H9 (cell line): ENCODE measurements around the gene ADCY4. TPM values are rescaled to one million over a fixed set of nuclear protein-coding genes. Genes with fewer than 3 reads are reported as not detected.

Source experiments
- DNase-seq: peaks from one replicate; pipeline ENCODE4 v3.0.0-alpha.2; 2017
- H2AFZ ChIP-seq: one replicate; pipeline ENCODE4 v1.6.1; 2013; ENCODE audit warnings: mild to moderate bottlenecking, low read length, control low read depth, moderate library complexity
- H2AK5ac ChIP-seq: 2 replicates; pipeline ENCODE4 v1.6.1; 2013; ENCODE audit warnings: low read length, control low read depth, mixed read lengths; ENCODE audit not compliant: insufficient read length
- H2BK120ac ChIP-seq: one replicate; pipeline ENCODE4 v1.6.1; 2013; ENCODE audit warnings: low read depth, mild to moderate bottlenecking, low read length, control low read depth, inconsistent platforms; ENCODE audit not compliant: poor library complexity, severe bottlenecking
- H2BK12ac ChIP-seq: 2 replicates; pipeline ENCODE4 v1.6.1; 2013; ENCODE audit warnings: low read length, control low read depth, mixed read lengths, low read depth; ENCODE audit not compliant: insufficient read length
- H2BK15ac ChIP-seq: 2 replicates; pipeline ENCODE4 v1.6.1; 2013; ENCODE audit warnings: low read depth, low read length, control low read depth
- H2BK20ac ChIP-seq: one replicate; pipeline ENCODE4 v1.6.1; 2013; ENCODE audit warnings: low read depth, mild to moderate bottlenecking, low read length, control low read depth, inconsistent platforms; ENCODE audit not compliant: poor library complexity, severe bottlenecking
- H2BK5ac ChIP-seq: 2 replicates; pipeline ENCODE4 v1.6.1; 2013; ENCODE audit warnings: low read length, control low read depth, mixed read lengths; ENCODE audit not compliant: insufficient read length
- H3K14ac ChIP-seq: 2 replicates; pipeline ENCODE4 v1.6.1; 2013; ENCODE audit warnings: low read length, control low read depth; ENCODE audit not compliant: insufficient read depth
- H3K18ac ChIP-seq: 2 replicates; pipeline ENCODE4 v1.6.1; 2013; ENCODE audit warnings: low read depth, mild to moderate bottlenecking, mixed read lengths, low read length, control low read depth; ENCODE audit not compliant: insufficient read length
- H3K23ac ChIP-seq: 2 replicates; pipeline ENCODE4 v1.6.1; 2013; ENCODE audit warnings: low read length, control low read depth, mixed read lengths, low read depth; ENCODE audit not compliant: insufficient read length
- H3K23me2 ChIP-seq: 2 replicates; pipeline ENCODE4 v1.6.1; 2013; ENCODE audit warnings: low read depth, mild to moderate bottlenecking, mixed read lengths, low read length, control low read depth; ENCODE audit not compliant: insufficient read length, poor library complexity, severe bottlenecking
- H3K27ac ChIP-seq: 2 replicates; pipeline ENCODE4 v1.5.1; 2013; ENCODE audit warnings: low read length, control low read depth, mixed read lengths, low read depth; ENCODE audit not compliant: insufficient read length
- H3K27me3 ChIP-seq: 2 replicates; pipeline ENCODE4 v1.6.1; 2013; ENCODE audit warnings: low read length, control low read depth, inconsistent platforms; ENCODE audit not compliant: insufficient read depth
- H3K4ac ChIP-seq: 2 replicates; pipeline ENCODE4 v1.6.1; 2013; ENCODE audit warnings: low read depth, mild to moderate bottlenecking, control low read depth, inconsistent platforms, low read length, moderate library complexity
- H3K4me1 ChIP-seq: 2 replicates; pipeline ENCODE4 v1.6.1; 2013; ENCODE audit warnings: low read length, control low read depth, inconsistent platforms; ENCODE audit not compliant: insufficient read depth
- H3K4me2 ChIP-seq: 2 replicates; pipeline ENCODE4 v1.6.1; 2013; ENCODE audit warnings: low read length, control low read depth, mixed read lengths; ENCODE audit not compliant: insufficient read length, insufficient read depth
- H3K56ac ChIP-seq: 2 replicates; pipeline ENCODE4 v1.6.1; 2013; ENCODE audit warnings: low read depth, mild to moderate bottlenecking, mixed read lengths, low read length, control low read depth; ENCODE audit not compliant: insufficient read length
- H3K79me1 ChIP-seq: 2 replicates; pipeline ENCODE4 v1.6.1; 2013; ENCODE audit warnings: low read depth, mild to moderate bottlenecking, moderate library complexity, low read length, control low read depth, inconsistent platforms; ENCODE audit not compliant: insufficient read depth, poor library complexity, severe bottlenecking
- H3K79me2 ChIP-seq: 2 replicates; pipeline ENCODE4 v1.6.1; 2013; ENCODE audit warnings: low read length, control low read depth, inconsistent platforms; ENCODE audit not compliant: insufficient read depth
- H3K9ac ChIP-seq: 2 replicates; pipeline ENCODE4 v1.6.1; 2013; ENCODE audit warnings: low read length, control low read depth, mixed read lengths; ENCODE audit not compliant: insufficient read length; ENCODE audit errors: extremely low read depth
- H3K9me3 ChIP-seq: one replicate; pipeline ENCODE4 v1.6.1; 2013; ENCODE audit warnings: low read depth, low read length, inconsistent platforms; ENCODE audit not compliant: control insufficient read depth
- H3T11ph ChIP-seq: one replicate; pipeline ENCODE4 v1.6.1; 2013; ENCODE audit warnings: mild to moderate bottlenecking, low read length, control low read depth, inconsistent platforms
- H4K20me1 ChIP-seq: one replicate; pipeline ENCODE4 v1.6.1; 2013; ENCODE audit not compliant: control insufficient read depth, insufficient read length, insufficient read depth
- H4K5ac ChIP-seq: 2 replicates; pipeline ENCODE4 v1.6.1; 2013; ENCODE audit warnings: low read depth, mild to moderate bottlenecking, mixed read lengths, low read length, control low read depth; ENCODE audit not compliant: insufficient read length
- H4K8ac ChIP-seq: replicated peaks from 2 replicates; pipeline ENCODE4 v1.6.1; 2013; ENCODE audit warnings: low read length, control low read depth, mixed read lengths, low read depth; ENCODE audit not compliant: insufficient read length
- H4K91ac ChIP-seq: 2 replicates; pipeline ENCODE4 v1.6.1; 2013; ENCODE audit warnings: low read depth, mild to moderate bottlenecking, moderate library complexity, mixed read lengths, low read length, control low read depth; ENCODE audit not compliant: insufficient read length
- H3K27ac Mint-ChIP-seq, 3 experiments: 2 replicates in 2 of 3; 3 replicates in 1 of 3; pipeline ENCODE4 v1.8.0; 2020 to 2021; ENCODE audit warnings: mixed read lengths in 3 of 3, mild to moderate bottlenecking in 1 of 3, moderate library complexity in 1 of 3
- H3K27me3 Mint-ChIP-seq: 2 replicates; pipeline ENCODE4 v1.8.0; 2021; ENCODE audit warnings: low read depth, mild to moderate bottlenecking, moderate library complexity, mixed read lengths
- H3K36me3 Mint-ChIP-seq, 3 experiments: 2 replicates in 2 of 3; 3 replicates in 1 of 3; pipeline ENCODE4 v1.8.0; 2020 to 2021; ENCODE audit warnings: low read depth in 3 of 3, mixed read lengths in 3 of 3; ENCODE audit not compliant: insufficient read depth in 1 of 3
- H3K4me1 Mint-ChIP-seq, 2 experiments: 2 replicates each; pipeline ENCODE4 v1.8.0; 2020; ENCODE audit warnings: mixed read lengths in 2 of 2
- H3K4me3 Mint-ChIP-seq, 2 experiments: 2 replicates in 1 of 2; 3 replicates in 1 of 2; pipeline ENCODE4 v1.8.0; 2020 to 2021; ENCODE audit warnings: mild to moderate bottlenecking in 2 of 2, mixed read lengths in 2 of 2, moderate library complexity in 1 of 2
- H3K9me3 Mint-ChIP-seq, 2 experiments: 2 replicates in 1 of 2; 3 replicates in 1 of 2; pipeline ENCODE4 v1.8.0; 2020; ENCODE audit warnings: mild to moderate bottlenecking in 2 of 2, mixed read lengths in 2 of 2, moderate library complexity in 1 of 2
- WGBS: extraction: QIAGEN DNeasy Blood & Tissue Kit; methylation state at CpG from one replicate; pipeline ENCODE4 v1.1.7; 2013; ENCODE audit warnings: missing lambda C conversion rate, low lambda C conversion rate, mixed read lengths; ENCODE audit not compliant: insufficient read length; ENCODE audit errors: extremely low coverage; 5-methylcytosine and 5-hydroxymethylcytosine counted together
- total RNA-seq: library from RNA; stranded (reverse); gene quantifications from 2 replicates; pipeline ENCODE4 v1.2.1, GENCODE V29; 2021
- TF ChIP-seq, protein P1 (sequence below): fragments of 200-600 bp; sonication (generic); conservative IDR thresholded peaks from 3 replicates; pipeline ENCODE4 v1.8.0; 2021; ENCODE audit warnings: antibody characterized with exemption, mild to moderate bottlenecking

The ADCY4 gene
- total RNA-seq, 1 experiment from 2014 or later, result 0.09 TPM

GRCh38 chr14:24331731-24332267, 3.1 kb downstream of the ADCY4 start:
- TF ChIP-seq, protein P1, sequence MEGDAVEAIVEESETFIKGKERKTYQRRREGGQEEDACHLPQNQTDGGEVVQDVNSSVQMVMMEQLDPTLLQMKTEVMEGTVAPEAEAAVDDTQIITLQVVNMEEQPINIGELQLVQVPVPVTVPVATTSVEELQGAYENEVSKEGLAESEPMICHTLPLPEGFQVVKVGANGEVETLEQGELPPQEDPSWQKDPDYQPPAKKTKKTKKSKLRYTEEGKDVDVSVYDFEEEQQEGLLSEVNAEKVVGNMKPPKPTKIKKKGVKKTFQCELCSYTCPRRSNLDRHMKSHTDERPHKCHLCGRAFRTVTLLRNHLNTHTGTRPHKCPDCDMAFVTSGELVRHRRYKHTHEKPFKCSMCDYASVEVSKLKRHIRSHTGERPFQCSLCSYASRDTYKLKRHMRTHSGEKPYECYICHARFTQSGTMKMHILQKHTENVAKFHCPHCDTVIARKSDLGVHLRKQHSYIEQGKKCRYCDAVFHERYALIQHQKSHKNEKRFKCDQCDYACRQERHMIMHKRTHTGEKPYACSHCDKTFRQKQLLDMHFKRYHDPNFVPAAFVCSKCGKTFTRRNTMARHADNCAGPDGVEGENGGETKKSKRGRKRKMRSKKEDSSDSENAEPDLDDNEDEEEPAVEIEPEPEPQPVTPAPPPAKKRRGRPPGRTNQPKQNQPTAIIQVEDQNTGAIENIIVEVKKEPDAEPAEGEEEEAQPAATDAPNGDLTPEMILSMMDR, result no peak
- no peak overlapping the region for H4K8ac ChIP-seq
- no peak overlapping the region for H2BK12ac ChIP-seq
- Mint-ChIP-seq H3K9me3 (peaks cover 0 to 2% of the 10 kb centered on the region in 2 experiments; a peak in 4 of 5 replicates), H3K27ac (no peak overlapping the region), H3K4me3 (peak overlapping the region; percentile 60 to 91; a peak in 4 of 5 replicates), H3K36me3 (no peaks in the 10 kb centered on the region; a peak in 1 of 7 replicates), H3K4me1 (peaks cover 19 to 33% of the 10 kb centered on the region in 2 experiments), H3K27me3 (peaks cover 90% of the 10 kb centered on the region)
- no peak overlapping the region for H2BK120ac ChIP-seq
- peak overlapping the region; percentile 85 for H3K4me2 ChIP-seq
- peaks cover 20% of the 10 kb centered on the region for H3K23me2 ChIP-seq
- no peak overlapping the region for H2BK5ac ChIP-seq
- no peak overlapping the region for H3K23ac ChIP-seq
- no CpG with 5 or more reads among the region's 26 CpGs for WGBS
- no peak overlapping the region for H3K14ac ChIP-seq
- H3K9me3 ChIP-seq, result no peaks in the 10 kb centered on the region
- no peak overlapping the region for H3K56ac ChIP-seq
- no peaks in the 10 kb centered on the region for H4K20me1 ChIP-seq
- DNase-seq, result peak; percentile 56
- no peak overlapping the region for H3K27ac ChIP-seq
- no peak overlapping the region for H4K5ac ChIP-seq
- no peaks in the 10 kb centered on the region for H3K79me1 ChIP-seq
- H3K27me3 ChIP-seq, result peaks cover 33% of the 10 kb centered on the region
- H2AFZ ChIP-seq, result no peak overlapping the region
- H3T11ph ChIP-seq, result no peak overlapping the region
- H2BK15ac ChIP-seq, result no peak overlapping the region
- no peak overlapping the region for H2BK20ac ChIP-seq
- H3K9ac ChIP-seq, result no peak overlapping the region
- no peak overlapping the region for H2AK5ac ChIP-seq
- H3K4me1 ChIP-seq, result no peaks in the 10 kb centered on the region; the same call in 1 of the 2 replicates
- H3K18ac ChIP-seq, result no peak overlapping the region
- H3K4ac ChIP-seq, result no peak overlapping the region
- H3K79me2 ChIP-seq, result no peaks in the 10 kb centered on the region
- H4K91ac ChIP-seq, result no peak overlapping the region
